WTC11 (cell line): ENCODE measurements around the gene SPAG4.

Experiments
- CTCF ChIP-seq: fragments of 200-600 bp; IDR thresholded peaks from 2 replicates; pipeline ENCODE4 v1.8.0; 2022; ENCODE audit warnings: antibody characterized with exemption
- HMGXB4 ChIP-seq: sonication (generic); formaldehyde crosslinking; IDR thresholded peaks from 2 replicates; pipeline ENCODE4 v1.8.1; 2023; ENCODE audit warnings: mild to moderate bottlenecking, moderate library complexity, missing genetic modification reagents
- KAT7 ChIP-seq: sonication (generic); formaldehyde crosslinking; IDR thresholded peaks from 2 replicates; pipeline ENCODE4 v1.8.1; 2023; ENCODE audit warnings: missing genetic modification reagents, mild to moderate bottlenecking, borderline replicate concordance
- TEAD4 ChIP-seq: sonication (generic); formaldehyde crosslinking; IDR thresholded peaks from 2 replicates; pipeline ENCODE4 v1.8.0; 2022; ENCODE audit warnings: mild to moderate bottlenecking, missing genetic modification reagents
- ZNF263 ChIP-seq: sonication (generic); formaldehyde crosslinking; IDR thresholded peaks from 2 replicates; pipeline ENCODE4 v1.8.1; 2022; ENCODE audit warnings: low read depth, mild to moderate bottlenecking, moderate library complexity, missing genetic modification reagents

GRCh38 chr20:35572838-35573237 is 42.8 kb upstream of the SPAG4 start:
- no peak for TF ChIP-seq CTCF
- TF ChIP-seq KAT7 (CRISPR knock-in tag), result no peak
- no peak for TF ChIP-seq TEAD4
- TF ChIP-seq ZNF263 (CRISPR knock-in tag), result no peak
- no peak for TF ChIP-seq HMGXB4 (CRISPR knock-in tag)
